Breast epithelium (tissue), 4 donors: ENCODE data around the gene EGFLAM. TPM values are rescaled to one million over a fixed set of nuclear protein-coding genes. Genes with fewer than 3 reads are reported as not detected.
A peak's percentile ranks its signal among the peaks of the same experiment; 100 is the strongest.

Experiments
- DNase-seq, 2 donors: peaks; one replicate each; pipeline ENCODE4 v3.0.0-alpha.2; 2019; ENCODE audit warnings: low spot score in 2 of 2
- H3K27ac ChIP-seq, 2 donors: fragments of 200-600 bp; sonication (generic) in 1 of 2; one replicate each; pipeline ENCODE4 v1.5.1; 2016 to 2019; ENCODE audit warnings: mild to moderate bottlenecking in 1 of 2
- H3K27me3 ChIP-seq, 2 donors: fragments of 200-600 bp; sonication (generic) in 1 of 2; one replicate each; pipeline versions ENCODE4 v1.5.1 to v1.6.0; 2017 to 2019; ENCODE audit warnings: control low read depth in 1 of 2, mild to moderate bottlenecking in 1 of 2
- H3K36me3 ChIP-seq: fragments of 200-600 bp; one replicate; pipeline ENCODE4 v1.5.1; 2019
- H3K4me1 ChIP-seq, 2 donors: fragments of 200-600 bp; sonication (generic); one replicate each; pipeline ENCODE4 v1.5.1; 2016 to 2019; ENCODE audit warnings: control low read depth in 1 of 2
- H3K4me3 ChIP-seq, 3 donors: fragments of 200-600 bp; sonication (generic); 1 replicate in 2 of 3; 2 replicates in 1 of 3; pipeline ENCODE4 v1.5.1; 2016 to 2019; ENCODE audit warnings: mild to moderate bottlenecking in 3 of 3, moderate library complexity in 2 of 3
- H3K9me3 ChIP-seq, 2 donors: fragments of 200-600 bp; sonication (generic) in 1 of 2; one replicate each; pipeline ENCODE4 v1.5.1; 2016 to 2019; ENCODE audit warnings: control low read depth in 1 of 2
- CTCF ChIP-seq, 3 donors: fragments of 450-650 bp; IDR thresholded peaks; one replicate each; pipeline ENCODE4 v1.5.1; 2016 to 2017; ENCODE audit warnings: antibody characterized with exemption in 3 of 3, mild to moderate bottlenecking in 3 of 3, moderate library complexity in 3 of 3
- POLR2A ChIP-seq: fragments of 450-650 bp; IDR thresholded peaks from one replicate; pipeline ENCODE4 v1.6.1; 2016; ENCODE audit warnings: antibody characterized with exemption, mild to moderate bottlenecking, moderate library complexity
- POLR2AphosphoS5 ChIP-seq, 3 donors: sonication (generic); formaldehyde crosslinking; IDR thresholded peaks; one replicate each; pipeline ENCODE4 v1.6.1; 2017; ENCODE audit warnings: antibody characterized with exemption in 3 of 3
- intact Hi-C: fragments of 100-400 bp; cut with DNase I; formaldehyde crosslinking; loops from one replicate; pipeline ENCODE4 v1.15.1; 2023; ENCODE audit warnings: low total_unique reads
- total RNA-seq, 3 donors: library from RNA; depleted of rRNA; stranded (reverse); fragments of >200 nt; gene quantifications; one replicate each; pipeline ENCODE4 v1.1.0, GENCODE V29; 2016

EGFLAM gene
- total RNA-seq, 3 donors from 2014 or later: 19.5 to 31.5 (median 30.5) TPM

DNA sequence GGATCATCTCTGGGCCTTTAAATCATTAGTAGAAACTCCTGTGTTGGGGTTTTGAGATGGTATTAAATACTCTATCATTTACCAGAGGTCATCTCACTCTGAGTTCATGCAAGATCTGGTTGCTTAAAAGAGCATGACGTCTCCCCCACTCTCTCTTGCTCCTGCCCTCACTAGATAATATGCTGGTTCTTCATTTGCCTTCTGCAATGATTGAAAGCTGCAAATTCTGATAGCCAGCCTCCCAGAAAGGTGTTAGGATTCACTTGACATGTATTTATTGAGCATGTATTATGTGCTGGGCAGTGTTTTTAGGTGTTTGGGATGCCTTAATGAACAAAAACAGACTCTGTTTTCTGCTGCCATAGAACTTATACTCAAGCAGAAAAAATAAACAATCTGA lies 41.2 kb downstream of the EGFLAM start:
- no peak for DNase-seq
- TF ChIP-seq CTCF (IDR thresholded peaks at IDR 0.05): no peak
- no peak for TF ChIP-seq POLR2A
- no peak for TF ChIP-seq POLR2AphosphoS5 (IDR thresholded peaks at IDR 0.05)
- H3K27ac ChIP-seq: no peak overlapping the region
- no peaks in the 10 kb centered on the region for H3K27me3 ChIP-seq
- intact Hi-C loops: no loop called here
- no peaks in the 10 kb centered on the region for H3K4me1 ChIP-seq
- peaks cover 0 to 20% of the 10 kb centered on the region in 2 donors for H3K9me3 ChIP-seq
- H3K4me3 ChIP-seq: no peak overlapping the region
- H3K36me3 ChIP-seq: no peaks in the 10 kb centered on the region

DNA sequence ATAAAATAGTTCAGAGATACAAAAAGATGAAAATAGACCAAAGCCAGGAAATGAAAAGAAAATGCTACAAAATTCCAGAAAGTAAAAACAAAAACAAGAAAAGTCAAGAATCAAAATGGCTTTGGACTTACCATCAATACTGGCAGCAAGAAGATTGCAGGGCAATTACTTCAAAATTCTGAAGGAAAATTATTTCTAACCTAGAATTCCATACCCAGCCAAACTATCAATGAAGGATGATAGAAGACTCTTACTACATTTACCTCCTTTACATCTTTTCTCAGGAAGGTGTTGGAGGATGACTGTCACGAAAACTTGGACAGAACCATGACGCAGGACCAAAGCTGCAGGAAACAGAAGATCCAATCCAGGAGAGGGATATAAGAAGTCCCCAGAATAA lies 46.8 kb downstream of the EGFLAM start:
- Histone ChIP-seq H3K27ac (no peak overlapping the region), H3K4me3 (no peak overlapping the region), H3K27me3 (no peaks in the 10 kb centered on the region), H3K4me1 (no peaks in the 10 kb centered on the region), H3K36me3 (no peaks in the 10 kb centered on the region), H3K9me3 (peaks cover 10 to 37% of the 10 kb centered on the region in 2 donors)
- TF ChIP-seq CTCF (IDR thresholded peaks at IDR 0.05): no peak
- no peak for TF ChIP-seq POLR2AphosphoS5 (IDR thresholded peaks at IDR 0.05)
- no peak for TF ChIP-seq POLR2A
- intact Hi-C loops: no loop called here
- no peak for DNase-seq

- intact Hi-C loops: no loop called here
- DNase-seq: no peak
- TF ChIP-seq POLR2A: no peak
- TF ChIP-seq CTCF (IDR thresholded peaks at IDR 0.05): no peak
- no peak for TF ChIP-seq POLR2AphosphoS5 (IDR thresholded peaks at IDR 0.05)
- no peaks in the 10 kb centered on the region for H3K36me3 ChIP-seq
- no peak overlapping the region for H3K4me3 ChIP-seq
- no peaks in the 10 kb centered on the region for H3K4me1 ChIP-seq
- H3K27me3 ChIP-seq: no peaks in the 10 kb centered on the region
- H3K27ac ChIP-seq: no peak overlapping the region
- peaks cover 10 to 34% of the 10 kb centered on the region in 2 donors for H3K9me3 ChIP-seq
Observed at GRCh38 chr5:38307845-38308244, 49.5 kb downstream of the EGFLAM start.

DNA sequence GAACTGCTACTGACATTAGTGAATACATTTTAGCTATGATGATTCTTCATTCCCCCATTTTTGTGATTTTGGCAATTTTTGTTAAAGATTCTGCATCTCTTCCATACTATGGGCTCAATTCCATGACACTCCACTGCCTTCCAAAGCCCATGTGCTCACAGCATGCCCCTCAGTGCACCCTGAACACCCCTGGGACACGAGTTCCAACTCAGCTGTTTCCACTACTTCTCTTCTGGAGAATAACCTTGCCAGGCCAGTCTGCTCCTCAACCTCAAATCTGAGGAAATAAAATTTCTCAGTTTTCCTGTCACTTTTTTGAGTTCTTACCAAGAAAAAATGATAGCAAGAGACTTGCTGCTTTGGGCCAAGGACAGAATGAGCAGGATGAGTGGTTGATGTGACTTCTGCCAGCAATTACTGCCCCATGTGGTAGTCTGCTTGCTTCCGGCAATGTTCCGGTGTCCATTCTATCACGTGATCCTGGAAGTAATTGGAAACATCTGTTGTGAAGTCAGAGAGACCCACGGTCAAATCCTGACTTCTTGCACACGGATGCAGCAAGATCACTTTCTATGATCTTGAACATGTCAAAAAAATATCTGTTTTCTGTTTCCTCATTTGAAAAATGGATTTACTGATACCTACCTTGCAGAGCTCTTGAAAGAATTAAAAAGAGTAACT lies 58.3 kb downstream of the EGFLAM start:
- Histone ChIP-seq H3K27me3 (no peaks in the 10 kb centered on the region), H3K36me3 (no peaks in the 10 kb centered on the region), H3K4me1 (no peaks in the 10 kb centered on the region), H3K9me3 (no peaks in the 10 kb centered on the region), H3K4me3 (peak overlapping the region in 1 of 3 donors; percentile 5), H3K27ac (peak overlapping the region in 1 of 2 donors; percentile 68)
- DNase-seq: no peak
- TF ChIP-seq POLR2A (no peak), CTCF (IDR thresholded peaks at IDR 0.05) (no peak), POLR2AphosphoS5 (IDR thresholded peaks at IDR 0.05) (peak in 2 of 3 donors; percentile 49 to 80)
- intact Hi-C loops: no loop called here

DNA sequence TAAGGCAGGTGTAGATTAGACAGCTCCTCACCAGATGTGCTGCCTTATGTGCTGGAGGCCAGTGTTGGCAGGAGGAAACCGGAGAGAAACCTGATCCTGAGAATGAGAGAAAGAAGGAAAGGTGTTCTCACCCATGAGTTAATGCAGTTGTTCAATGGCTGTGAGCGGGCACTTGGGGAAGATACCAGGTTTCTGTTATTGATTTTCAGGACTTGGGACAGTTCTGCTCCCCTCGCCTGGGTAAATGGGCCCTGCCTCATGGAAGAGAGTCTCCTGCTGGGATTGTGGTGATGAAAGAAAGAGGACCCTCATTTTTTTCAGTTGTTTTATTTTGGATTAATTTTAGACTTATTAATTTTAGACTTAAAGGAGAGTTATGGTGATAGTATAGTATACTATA lies 59.5 kb downstream of the EGFLAM start:
- Histone ChIP-seq H3K4me1 (no peaks in the 10 kb centered on the region), H3K4me3 (no peak overlapping the region), H3K9me3 (no peaks in the 10 kb centered on the region), H3K36me3 (no peaks in the 10 kb centered on the region), H3K27me3 (no peaks in the 10 kb centered on the region), H3K27ac (no peak overlapping the region)
- TF ChIP-seq POLR2AphosphoS5 (IDR thresholded peaks at IDR 0.05) (no peak), POLR2A (no peak), CTCF (IDR thresholded peaks at IDR 0.05) (no peak)
- DNase-seq: no peak
- intact Hi-C loops: no loop called here
